ENCODE data around the gene BCL7C.

Gene BCL7C

DNA sequence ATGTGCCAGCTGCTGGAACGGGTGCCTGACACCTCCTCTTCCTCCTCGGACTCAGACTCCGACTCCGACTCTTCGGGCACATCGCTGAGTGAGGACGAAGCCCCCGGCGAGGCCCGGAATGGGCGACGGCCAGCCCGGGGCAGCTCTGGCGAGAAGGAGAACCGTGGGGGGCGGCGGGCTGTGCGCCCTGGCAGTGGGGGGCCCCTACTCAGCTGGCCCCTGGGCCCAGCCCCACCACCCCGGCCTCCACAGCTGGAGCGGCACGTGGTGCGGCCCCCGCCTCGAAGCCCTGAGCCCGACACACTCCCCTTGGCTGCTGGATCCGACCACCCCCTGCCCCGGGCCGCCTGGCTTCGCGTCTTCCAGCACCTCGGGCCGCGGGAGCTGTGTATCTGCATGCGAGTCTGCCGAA, 36.3 kb upstream of the BCL7C start:
- TF ChIP-seq, protein P1, sequence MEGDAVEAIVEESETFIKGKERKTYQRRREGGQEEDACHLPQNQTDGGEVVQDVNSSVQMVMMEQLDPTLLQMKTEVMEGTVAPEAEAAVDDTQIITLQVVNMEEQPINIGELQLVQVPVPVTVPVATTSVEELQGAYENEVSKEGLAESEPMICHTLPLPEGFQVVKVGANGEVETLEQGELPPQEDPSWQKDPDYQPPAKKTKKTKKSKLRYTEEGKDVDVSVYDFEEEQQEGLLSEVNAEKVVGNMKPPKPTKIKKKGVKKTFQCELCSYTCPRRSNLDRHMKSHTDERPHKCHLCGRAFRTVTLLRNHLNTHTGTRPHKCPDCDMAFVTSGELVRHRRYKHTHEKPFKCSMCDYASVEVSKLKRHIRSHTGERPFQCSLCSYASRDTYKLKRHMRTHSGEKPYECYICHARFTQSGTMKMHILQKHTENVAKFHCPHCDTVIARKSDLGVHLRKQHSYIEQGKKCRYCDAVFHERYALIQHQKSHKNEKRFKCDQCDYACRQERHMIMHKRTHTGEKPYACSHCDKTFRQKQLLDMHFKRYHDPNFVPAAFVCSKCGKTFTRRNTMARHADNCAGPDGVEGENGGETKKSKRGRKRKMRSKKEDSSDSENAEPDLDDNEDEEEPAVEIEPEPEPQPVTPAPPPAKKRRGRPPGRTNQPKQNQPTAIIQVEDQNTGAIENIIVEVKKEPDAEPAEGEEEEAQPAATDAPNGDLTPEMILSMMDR (IDR thresholded peaks at IDR 0.05; ENCODE audit: borderline replicate concordance, insufficient read depth, low read depth, low read length), result no peak
- no peak overlapping the region for H3K4me3 ChIP-seq (ENCODE audit: low read depth, low read length)

DNA sequence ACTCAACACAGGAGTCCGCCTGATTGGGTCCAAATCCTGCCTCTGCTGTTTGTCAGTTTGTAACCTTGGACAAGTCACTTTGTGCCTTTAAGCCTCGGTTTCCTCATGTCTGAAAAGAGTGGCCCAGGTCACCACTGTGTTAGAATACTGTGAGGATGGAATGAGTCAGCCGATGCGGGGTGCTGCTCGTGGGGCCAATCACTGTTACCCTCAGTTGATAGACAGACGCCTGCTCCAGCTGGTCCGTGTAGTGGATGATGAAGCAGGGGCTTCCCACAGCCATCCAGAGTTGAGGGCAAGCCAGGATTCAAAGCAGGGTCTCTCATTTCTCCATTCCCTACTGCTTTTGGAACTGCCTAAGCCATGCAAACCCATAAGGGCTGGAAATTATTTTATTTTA, 35.3 kb upstream of the BCL7C start:
- TF ChIP-seq, protein P1 (IDR thresholded peaks at IDR 0.05; ENCODE audit: borderline replicate concordance, insufficient read depth, low read depth, low read length), result no peak
- no peak overlapping the region for H3K4me3 ChIP-seq (ENCODE audit: low read depth, low read length)

DNA sequence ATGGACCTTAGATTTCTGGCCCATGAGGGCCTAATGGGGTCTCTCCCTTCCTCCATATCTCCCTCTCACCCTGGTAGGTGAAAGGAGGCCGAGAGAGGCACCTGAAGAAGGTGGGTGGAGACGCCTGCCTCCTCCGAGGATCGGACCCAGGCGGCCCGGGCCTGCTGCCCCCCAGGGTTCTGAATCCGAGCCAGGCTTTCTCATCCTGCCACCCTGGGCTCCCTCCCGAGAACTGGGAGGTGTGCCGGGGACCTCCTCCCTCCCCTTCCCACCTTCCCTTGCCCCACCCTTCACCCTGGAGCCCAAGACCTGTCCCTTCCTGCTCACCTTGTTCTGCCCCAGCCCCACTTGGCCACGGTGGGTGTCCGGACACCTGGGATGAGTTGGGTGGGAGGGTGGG, 34.5 kb upstream of the BCL7C start:
- TF ChIP-seq, protein P1 (IDR thresholded peaks at IDR 0.05; ENCODE audit: borderline replicate concordance, insufficient read depth, low read depth, low read length), result no peak
- no peak overlapping the region for H3K4me3 ChIP-seq (ENCODE audit: low read depth, low read length)

DNA sequence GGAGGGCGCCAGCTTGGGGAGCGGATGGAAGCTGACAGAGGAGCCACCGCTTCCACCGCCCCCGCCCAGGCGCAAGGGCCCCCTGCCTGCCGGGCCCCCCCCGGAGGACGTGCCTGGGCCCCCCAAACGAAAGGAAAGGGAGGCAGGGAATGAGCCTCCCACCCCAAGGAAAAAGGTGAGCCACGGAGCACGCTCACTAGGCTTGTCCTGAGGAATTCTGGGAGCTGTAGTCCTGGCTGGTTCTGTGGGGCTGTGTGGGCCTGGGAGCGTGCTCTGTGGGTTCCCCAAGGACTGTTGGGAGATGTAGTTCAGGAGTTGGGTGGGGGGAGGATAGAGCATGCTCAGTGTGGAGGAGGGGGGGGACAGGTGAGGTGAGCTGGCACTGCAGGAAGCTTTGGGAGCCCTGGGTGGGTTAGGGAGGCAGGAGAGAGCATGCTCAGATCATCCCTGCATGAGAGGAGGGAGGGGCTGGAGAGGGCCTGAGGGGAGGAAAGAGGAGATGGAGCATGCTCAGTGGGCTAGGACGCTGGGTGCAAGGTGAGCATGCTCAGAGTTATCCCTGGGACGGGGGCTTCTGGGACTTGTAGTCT, 34.0 kb upstream of the BCL7C start:
- TF ChIP-seq, protein P1 (IDR thresholded peaks at IDR 0.05; ENCODE audit: borderline replicate concordance, insufficient read depth, low read depth, low read length), result no peak
- no peak overlapping the region for H3K4me3 ChIP-seq (ENCODE audit: low read depth, low read length)

DNA sequence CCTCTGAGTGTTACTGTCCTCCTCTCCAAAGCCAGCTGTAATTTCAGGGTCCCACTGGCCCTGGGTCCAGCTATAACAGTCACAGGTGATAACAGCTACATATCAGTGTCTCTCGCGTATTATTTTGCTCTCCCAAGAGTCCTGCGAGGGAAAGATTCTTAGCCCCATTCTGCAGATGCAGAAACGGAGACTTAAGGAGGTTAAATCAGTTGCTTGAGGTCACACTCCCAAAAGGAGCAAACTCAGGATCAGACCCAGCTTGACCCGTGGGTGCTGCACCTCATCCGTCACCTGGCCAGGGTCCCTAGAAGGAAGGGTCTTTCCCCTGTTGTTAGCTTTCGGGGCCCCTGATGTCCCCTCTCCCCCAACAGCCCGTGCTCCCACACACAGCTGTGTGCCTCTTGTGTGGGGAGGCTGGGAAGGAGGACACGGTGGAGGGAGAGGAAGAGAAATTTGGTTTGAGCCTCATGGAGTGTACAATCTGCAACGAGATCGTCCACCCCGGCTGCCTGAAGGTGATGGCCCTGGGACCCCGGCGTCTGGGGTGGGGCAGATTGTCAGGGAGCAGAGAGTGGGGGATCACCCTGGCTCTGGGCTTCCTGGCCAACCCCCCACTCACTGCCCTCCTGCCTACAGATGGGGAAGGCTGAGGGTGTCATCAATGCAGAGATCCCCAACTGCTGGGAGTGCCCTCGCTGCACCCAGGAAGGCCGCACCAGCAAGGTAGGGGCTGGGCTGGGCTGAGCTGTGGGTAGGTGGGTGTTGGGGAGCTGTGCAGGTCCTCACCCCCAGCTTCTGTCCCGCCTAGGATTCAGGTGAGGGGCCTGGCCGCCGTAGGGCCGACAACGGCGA, 33.3 kb upstream of the BCL7C start:
- no peak overlapping the region for H3K4me3 ChIP-seq (ENCODE audit: low read depth, low read length)
- TF ChIP-seq, protein P1 (IDR thresholded peaks at IDR 0.05; ENCODE audit: borderline replicate concordance, insufficient read depth, low read depth, low read length), result no peak

DNA sequence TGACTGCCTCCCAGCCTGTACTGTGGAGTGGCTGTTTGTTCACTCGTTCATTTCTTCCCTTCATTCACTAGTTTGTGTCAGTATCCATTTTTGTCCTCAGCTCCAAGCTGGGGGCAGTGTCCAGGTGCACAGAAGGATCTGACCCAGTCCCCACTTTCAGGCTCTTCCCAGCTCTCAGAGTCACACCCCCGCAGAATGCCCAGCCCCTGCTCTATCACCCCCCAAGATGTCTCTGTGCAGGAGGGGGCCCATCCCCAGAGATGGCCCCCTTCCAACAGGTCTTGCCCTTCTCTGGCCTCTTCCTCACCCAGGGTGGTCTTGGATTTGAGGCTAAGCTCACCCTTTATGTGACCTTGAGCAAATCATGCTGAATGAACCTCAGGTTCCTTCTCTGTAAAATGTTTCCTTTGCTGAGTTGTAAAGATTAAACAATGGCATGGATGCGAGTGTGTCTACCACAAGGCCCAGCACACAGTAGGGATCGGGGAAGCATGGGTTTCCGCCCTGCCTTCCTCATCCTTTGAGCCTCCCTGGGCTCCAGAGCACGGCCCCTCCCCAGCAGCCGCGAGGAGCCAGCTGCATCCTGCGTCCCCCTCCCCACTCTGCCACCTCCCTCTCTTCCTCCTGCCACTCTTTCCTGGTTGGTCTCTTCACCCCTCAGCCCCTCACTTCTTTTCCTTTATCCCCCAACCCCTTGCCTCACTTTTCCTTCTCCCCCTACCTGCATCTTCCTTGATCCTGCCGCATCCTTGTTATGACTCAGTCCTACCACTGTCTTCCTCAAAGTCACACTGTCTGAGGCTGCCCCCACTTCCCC, 32.3 kb upstream of the BCL7C start:
- TF ChIP-seq, protein P1 (IDR thresholded peaks at IDR 0.05; ENCODE audit: borderline replicate concordance, insufficient read depth, low read depth, low read length), result no peak
- H3K4me3 ChIP-seq (ENCODE audit: low read depth, low read length), result no peak overlapping the region
